Measurements from ENCODE around the gene CLEC4F. TPM values are rescaled to one million over a fixed set of nuclear protein-coding genes. Genes with fewer than 3 reads are reported as not detected.

CLEC4F gene
- polyA plus RNA-seq, 1 donor: 2.9 TPM

GRCh38 chr2:70828115-70828514 lies 7.7 kb upstream of the CLEC4F start:
- H3K36me3 ChIP-seq (ENCODE audit: control insufficient read depth, insufficient read depth, low read length): no peaks in the 10 kb centered on the region
- H3K27me3 ChIP-seq (ENCODE audit: control insufficient read depth, insufficient read depth, low read length): peaks cover 7% of the 10 kb centered on the region
- no CpG with 5 or more reads among the region's 5 CpGs for WGBS (ENCODE audit: insufficient coverage, low lambda C conversion rate)
- H3K27ac ChIP-seq (ENCODE audit: low read length): no peak overlapping the region
- DNase-seq: no peak
- H3K9me3 ChIP-seq (ENCODE audit: control insufficient read depth, low read depth, low read length): no peaks in the 10 kb centered on the region
- H3K4me1 ChIP-seq (ENCODE audit: control insufficient read depth, insufficient read depth, low read length): no peaks in the 10 kb centered on the region
- H3K4me3 ChIP-seq (ENCODE audit: low read length): no peak overlapping the region

DNA sequence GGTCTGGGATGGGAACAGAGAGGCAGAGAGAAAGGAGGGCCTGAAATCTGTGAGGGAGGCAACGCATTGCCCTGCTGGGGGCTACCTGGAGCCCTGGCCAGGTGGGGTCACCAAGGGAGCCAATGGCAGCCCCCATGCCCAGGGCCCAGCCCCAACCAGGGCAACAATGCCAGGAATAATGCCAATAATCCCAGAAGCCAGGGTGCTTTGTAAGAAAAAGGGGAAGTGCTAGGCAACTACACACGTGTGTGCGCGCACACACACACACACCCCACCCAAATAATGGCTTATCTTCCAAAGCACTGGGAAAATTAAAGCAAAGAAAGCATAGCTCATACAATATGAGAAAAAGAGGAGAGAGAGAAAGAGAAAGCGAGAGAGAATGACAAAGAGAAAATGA lies 7.0 kb upstream of the CLEC4F start:
- Histone ChIP-seq H3K27me3 (ENCODE audit: control insufficient read depth, insufficient read depth, low read length) (peaks cover 7% of the 10 kb centered on the region), H3K27ac (ENCODE audit: low read length) (no peak overlapping the region), H3K9me3 (ENCODE audit: control insufficient read depth, low read depth, low read length) (no peaks in the 10 kb centered on the region), H3K4me1 (ENCODE audit: control insufficient read depth, insufficient read depth, low read length) (no peaks in the 10 kb centered on the region), H3K4me3 (ENCODE audit: low read length) (no peak overlapping the region), H3K36me3 (ENCODE audit: control insufficient read depth, insufficient read depth, low read length) (no peaks in the 10 kb centered on the region)
- no peak for DNase-seq
- 90% methylated on average over 1 of the region's 5 CpGs for WGBS (ENCODE audit: insufficient coverage, low lambda C conversion rate)

DNA sequence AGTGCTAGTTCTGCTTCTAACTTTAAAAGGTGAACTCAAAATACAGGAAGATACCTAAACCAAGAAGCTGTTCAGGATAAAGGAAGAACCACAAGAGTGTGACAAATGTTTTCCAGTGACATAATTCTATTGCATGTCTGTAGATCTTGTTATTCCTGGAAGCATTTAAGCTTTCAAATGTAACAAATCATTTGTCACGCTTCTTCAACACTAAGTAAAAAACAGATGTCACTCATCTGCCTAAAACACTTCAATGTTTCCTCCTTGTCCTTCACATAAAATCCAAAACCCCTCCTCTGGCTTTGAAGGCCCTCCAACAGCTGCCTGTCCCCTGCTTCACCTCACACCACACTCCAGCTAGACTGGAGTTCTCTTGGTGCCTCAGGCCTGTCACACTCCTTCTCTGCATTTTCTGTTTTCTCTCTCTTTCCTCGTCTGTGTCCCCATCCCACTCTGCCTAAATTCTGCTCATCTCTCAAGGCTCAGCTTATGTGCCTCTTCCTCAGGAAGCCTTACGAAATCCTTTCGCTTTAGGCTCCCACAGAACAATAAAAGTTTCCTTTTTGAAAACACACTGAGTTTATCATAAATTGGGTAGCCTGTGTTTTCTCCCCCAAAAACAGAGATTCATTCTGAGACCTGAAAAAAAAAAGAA lies 6.4 kb upstream of the CLEC4F start:
- Histone ChIP-seq H3K4me1 (ENCODE audit: control insufficient read depth, insufficient read depth, low read length) (no peaks in the 10 kb centered on the region), H3K9me3 (ENCODE audit: control insufficient read depth, low read depth, low read length) (no peaks in the 10 kb centered on the region), H3K27me3 (ENCODE audit: control insufficient read depth, insufficient read depth, low read length) (peaks cover 7% of the 10 kb centered on the region), H3K4me3 (ENCODE audit: low read length) (no peak overlapping the region), H3K27ac (ENCODE audit: low read length) (no peak overlapping the region), H3K36me3 (ENCODE audit: control insufficient read depth, insufficient read depth, low read length) (no peaks in the 10 kb centered on the region)
- DNase-seq: no peak
- 50% methylated on average over 1 of the region's 4 CpGs for WGBS (ENCODE audit: insufficient coverage, low lambda C conversion rate)

DNA sequence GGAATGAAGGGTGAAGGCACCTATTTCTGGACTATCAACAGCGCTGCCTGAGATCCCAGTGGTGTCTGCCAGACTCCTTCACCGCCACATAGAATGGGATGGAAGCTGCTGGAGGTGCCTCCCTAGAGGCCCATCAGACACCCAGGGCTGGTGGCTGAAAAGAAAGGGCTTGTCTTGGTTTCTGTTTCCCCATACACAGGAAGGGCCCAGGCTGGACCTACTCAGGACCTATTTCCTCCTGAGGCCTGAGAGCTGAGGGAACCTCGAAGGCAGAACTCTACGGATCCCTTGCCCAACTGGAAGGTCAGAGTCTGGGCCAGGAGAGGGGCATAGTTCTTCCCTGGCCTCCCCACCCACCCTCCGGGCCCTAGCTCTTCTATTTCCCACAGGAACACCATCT lies 2.9 kb upstream of the CLEC4F start:
- no peaks in the 10 kb centered on the region for H3K36me3 ChIP-seq (ENCODE audit: control insufficient read depth, insufficient read depth, low read length)
- no peak overlapping the region for H3K27ac ChIP-seq (ENCODE audit: low read length)
- no peak overlapping the region for H3K4me3 ChIP-seq (ENCODE audit: low read length)
- no peaks in the 10 kb centered on the region for H3K4me1 ChIP-seq (ENCODE audit: control insufficient read depth, insufficient read depth, low read length)
- H3K9me3 ChIP-seq (ENCODE audit: control insufficient read depth, low read depth, low read length): no peaks in the 10 kb centered on the region
- peaks cover 13% of the 10 kb centered on the region for H3K27me3 ChIP-seq (ENCODE audit: control insufficient read depth, insufficient read depth, low read length)
- WGBS (ENCODE audit: insufficient coverage, low lambda C conversion rate): no CpG with 5 or more reads among the region's 5 CpGs
- DNase-seq: no peak

DNA sequence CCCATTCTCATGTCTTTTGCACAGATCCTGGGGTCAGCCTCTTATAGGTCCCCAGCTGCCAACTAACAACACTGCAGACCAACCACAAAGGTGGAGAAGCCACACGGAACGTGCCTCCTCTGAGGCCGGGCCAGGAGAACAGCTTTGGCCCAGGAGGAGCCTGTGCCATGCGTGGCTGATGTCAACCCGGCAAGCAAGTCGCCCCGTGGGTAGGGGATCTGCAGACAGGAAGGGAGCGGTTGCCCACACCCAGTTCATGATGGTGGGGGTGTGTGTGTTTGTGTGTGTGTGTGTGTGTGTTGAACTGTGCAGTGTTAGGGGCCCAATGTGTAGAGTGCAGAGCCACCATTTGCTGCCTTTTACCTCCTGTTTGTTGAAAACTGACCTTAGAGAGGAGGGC lies 2.4 kb upstream of the CLEC4F start:
- H3K27ac ChIP-seq (ENCODE audit: low read length): no peak overlapping the region
- H3K36me3 ChIP-seq (ENCODE audit: control insufficient read depth, insufficient read depth, low read length): no peaks in the 10 kb centered on the region
- H3K27me3 ChIP-seq (ENCODE audit: control insufficient read depth, insufficient read depth, low read length): peaks cover 13% of the 10 kb centered on the region
- no CpG with 5 or more reads among the region's 8 CpGs for WGBS (ENCODE audit: insufficient coverage, low lambda C conversion rate)
- H3K9me3 ChIP-seq (ENCODE audit: control insufficient read depth, low read depth, low read length): no peaks in the 10 kb centered on the region
- DNase-seq: no peak
- H3K4me1 ChIP-seq (ENCODE audit: control insufficient read depth, insufficient read depth, low read length): no peaks in the 10 kb centered on the region
- H3K4me3 ChIP-seq (ENCODE audit: low read length): no peak overlapping the region

GRCh38 chr2:70817284-70817954 lies 3.0 kb downstream of the CLEC4F start:
- peaks cover 31% of the 10 kb centered on the region for H3K27me3 ChIP-seq (ENCODE audit: control insufficient read depth, insufficient read depth, low read length)
- H3K4me1 ChIP-seq (ENCODE audit: control insufficient read depth, insufficient read depth, low read length): no peaks in the 10 kb centered on the region
- no peaks in the 10 kb centered on the region for H3K9me3 ChIP-seq (ENCODE audit: control insufficient read depth, low read depth, low read length)
- H3K27ac ChIP-seq (ENCODE audit: low read length): no peak overlapping the region
- no peak for DNase-seq
- no peaks in the 10 kb centered on the region for H3K36me3 ChIP-seq (ENCODE audit: control insufficient read depth, insufficient read depth, low read length)
- no peak overlapping the region for H3K4me3 ChIP-seq (ENCODE audit: low read length)
- no CpG with 5 or more reads among the region's 3 CpGs for WGBS (ENCODE audit: insufficient coverage, low lambda C conversion rate)

GRCh38 chr2:70816726-70817125 lies 3.7 kb downstream of the CLEC4F start:
- Histone ChIP-seq H3K9me3 (ENCODE audit: control insufficient read depth, low read depth, low read length) (no peaks in the 10 kb centered on the region), H3K36me3 (ENCODE audit: control insufficient read depth, insufficient read depth, low read length) (no peaks in the 10 kb centered on the region), H3K27me3 (ENCODE audit: control insufficient read depth, insufficient read depth, low read length) (peaks cover 31% of the 10 kb centered on the region), H3K4me1 (ENCODE audit: control insufficient read depth, insufficient read depth, low read length) (no peaks in the 10 kb centered on the region), H3K27ac (ENCODE audit: low read length) (no peak overlapping the region), H3K4me3 (ENCODE audit: low read length) (no peak overlapping the region)
- WGBS (ENCODE audit: insufficient coverage, low lambda C conversion rate): no CpG with 5 or more reads among the region's 5 CpGs
- DNase-seq: no peak

DNA sequence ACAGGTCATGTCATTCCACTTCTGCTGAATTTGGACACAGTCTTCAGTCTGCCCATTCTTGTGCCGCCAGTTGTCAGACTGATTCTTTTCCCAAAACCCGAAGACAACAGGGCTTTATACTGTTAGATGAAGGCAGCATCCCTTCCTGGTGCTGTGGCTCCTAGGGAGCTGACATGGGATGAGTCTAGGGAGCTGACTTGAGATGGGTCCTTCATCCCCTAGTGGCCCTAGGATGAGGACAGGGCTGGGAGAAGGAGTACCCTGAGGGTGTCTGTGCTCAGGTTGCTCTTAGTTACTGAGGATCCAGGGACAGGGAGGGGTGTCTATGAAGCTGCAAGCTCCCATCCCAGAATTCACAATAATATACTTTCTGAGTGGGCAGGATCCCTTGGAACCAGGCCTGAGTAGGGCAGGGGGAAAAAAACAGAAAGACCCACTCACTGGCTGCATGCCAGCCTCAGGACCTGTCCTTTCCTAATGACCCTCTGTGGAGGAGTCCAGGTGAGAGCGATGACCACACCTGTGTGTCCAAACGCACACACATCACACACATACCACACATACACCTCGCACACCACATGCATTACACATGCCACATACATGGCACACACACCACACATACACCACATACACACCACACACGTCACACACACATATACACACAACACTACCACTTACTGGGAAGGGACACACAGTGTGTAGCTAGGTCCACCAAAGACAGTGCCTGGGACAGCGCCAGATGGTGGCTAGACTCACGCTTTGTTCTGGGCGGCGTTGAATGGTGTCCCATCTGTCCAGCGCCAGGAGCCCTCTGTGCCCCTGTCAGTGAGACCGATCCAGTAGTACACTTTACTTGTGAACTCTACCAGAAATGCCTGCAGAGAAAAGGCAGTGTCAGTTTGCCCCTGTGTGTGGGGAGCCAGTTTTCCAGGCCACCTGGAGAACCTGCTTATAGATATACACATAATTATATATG lies 11.1 kb downstream of the CLEC4F start:
- H3K27me3 ChIP-seq (ENCODE audit: control insufficient read depth, insufficient read depth, low read length): peaks cover 8% of the 10 kb centered on the region
- H3K9me3 ChIP-seq (ENCODE audit: control insufficient read depth, low read depth, low read length): no peaks in the 10 kb centered on the region
- WGBS (ENCODE audit: insufficient coverage, low lambda C conversion rate): no CpG with 5 or more reads among the region's 12 CpGs
- DNase-seq: no peak
- H3K4me1 ChIP-seq (ENCODE audit: control insufficient read depth, insufficient read depth, low read length): no peaks in the 10 kb centered on the region
- no peaks in the 10 kb centered on the region for H3K36me3 ChIP-seq (ENCODE audit: control insufficient read depth, insufficient read depth, low read length)
- no peak overlapping the region for H3K27ac ChIP-seq (ENCODE audit: low read length)
- H3K4me3 ChIP-seq (ENCODE audit: low read length): no peak overlapping the region

DNA sequence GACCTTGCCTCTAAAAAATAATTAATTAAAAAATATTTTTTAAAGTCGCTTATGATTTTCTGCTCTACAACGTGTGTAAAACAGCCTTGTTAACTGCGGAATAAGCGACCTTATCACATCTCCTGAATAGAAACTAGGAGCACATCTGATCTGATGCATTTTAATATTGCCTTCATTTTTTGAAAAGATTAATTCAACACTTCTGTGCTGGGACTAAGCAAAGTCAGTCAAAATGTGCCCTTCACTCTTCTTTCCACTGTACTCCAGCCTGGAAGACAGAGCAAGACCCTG lies 12.6 kb downstream of the CLEC4F start:
- H3K4me3 ChIP-seq (ENCODE audit: low read length): no peak overlapping the region
- WGBS (ENCODE audit: insufficient coverage, low lambda C conversion rate): 94% methylated on average over 4 of the region's 4 CpGs
- H3K9me3 ChIP-seq (ENCODE audit: control insufficient read depth, low read depth, low read length): no peaks in the 10 kb centered on the region
- no peak for DNase-seq
- H3K4me1 ChIP-seq (ENCODE audit: control insufficient read depth, insufficient read depth, low read length): no peaks in the 10 kb centered on the region
- no peaks in the 10 kb centered on the region for H3K36me3 ChIP-seq (ENCODE audit: control insufficient read depth, insufficient read depth, low read length)
- H3K27me3 ChIP-seq (ENCODE audit: control insufficient read depth, insufficient read depth, low read length): peaks cover 5% of the 10 kb centered on the region
- H3K27ac ChIP-seq (ENCODE audit: low read length): no peak overlapping the region

DNA sequence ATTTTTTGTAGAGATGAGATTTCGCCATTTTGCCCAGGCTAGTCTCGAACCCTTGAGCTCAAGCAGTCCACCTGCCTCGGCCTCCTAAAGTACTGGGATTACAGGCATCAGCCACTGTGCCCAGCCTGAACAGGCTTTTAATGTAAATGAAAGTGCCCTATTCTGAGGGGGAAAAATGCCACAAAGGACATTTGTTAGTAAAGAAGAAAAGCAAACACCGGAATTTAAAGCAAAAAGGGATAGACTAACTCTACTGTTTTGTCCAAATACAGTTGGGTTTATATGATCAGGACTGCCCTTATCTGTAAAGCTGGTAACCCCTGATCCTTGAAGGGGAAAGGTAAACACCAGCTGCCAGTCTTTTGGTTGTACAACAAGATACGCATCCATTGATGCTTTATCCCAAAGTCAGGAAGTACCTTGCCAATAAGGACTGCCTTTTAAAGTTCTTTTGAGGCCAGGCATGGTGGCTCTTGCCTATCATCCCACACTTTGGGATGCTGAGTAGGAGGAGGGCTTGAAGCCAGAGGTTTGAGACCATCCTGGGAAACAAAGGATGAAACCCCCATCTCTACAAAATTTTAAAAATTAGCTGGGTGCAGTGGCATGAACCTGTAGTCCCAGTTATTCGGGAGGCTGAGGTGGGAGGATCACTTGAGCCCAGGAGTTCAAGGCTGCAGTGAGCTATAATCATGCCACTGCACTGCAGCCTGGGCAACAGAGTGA lies 13.1 kb downstream of the CLEC4F start:
- Histone ChIP-seq H3K4me3 (ENCODE audit: low read length) (no peak overlapping the region), H3K27me3 (ENCODE audit: control insufficient read depth, insufficient read depth, low read length) (peaks cover 5% of the 10 kb centered on the region), H3K36me3 (ENCODE audit: control insufficient read depth, insufficient read depth, low read length) (no peaks in the 10 kb centered on the region), H3K9me3 (ENCODE audit: control insufficient read depth, low read depth, low read length) (no peaks in the 10 kb centered on the region), H3K27ac (ENCODE audit: low read length) (no peak overlapping the region), H3K4me1 (ENCODE audit: control insufficient read depth, insufficient read depth, low read length) (no peaks in the 10 kb centered on the region)
- no peak for DNase-seq
- no CpG with 5 or more reads among the region's 6 CpGs for WGBS (ENCODE audit: insufficient coverage, low lambda C conversion rate)
